Calu3 (cell line): ENCODE measurements around the gene CTSF. TPM values are rescaled to one million over a fixed set of nuclear protein-coding genes. Genes with fewer than 3 reads are reported as not detected.
"Not testable (repeated sequence)": the region's sequence is repeated elsewhere in the genome, so short reads cannot be mapped to it uniquely, and the experiment has no call there.

ENCODE experiments used
- BruUV-seq: library from RNA; stranded (reverse); fragments of 400-500 nt; replicated peaks from 2 replicates; lab custom pipeline; 2021; lab: Mats Ljungman, UMichigan
- CTCF ChIA-PET: fragments of 300-600 bp; sonication (Branson Sonifier 250); formaldehyde crosslinking; loops from one replicate; lab custom pipeline; 2022; ENCODE audit warnings: antibody characterized with exemption; lab: Charles Lee
- DNase-seq: peaks from one replicate; pipeline ENCODE4 v3.0.0; 2022
- H3K27ac Mint-ChIP-seq: one replicate; pipeline ENCODE4 v1.8.0; 2022; ENCODE audit warnings: mixed read lengths; ENCODE audit not compliant: unreplicated experiment
- H3K27me3 Mint-ChIP-seq: one replicate; pipeline ENCODE4 v1.8.0; 2022; ENCODE audit warnings: mixed read lengths; ENCODE audit not compliant: unreplicated experiment
- H3K36me3 Mint-ChIP-seq: one replicate; pipeline ENCODE4 v1.8.0; 2022; ENCODE audit warnings: mild to moderate bottlenecking, moderate library complexity, mixed read lengths; ENCODE audit not compliant: insufficient read depth, unreplicated experiment
- H3K4me1 Mint-ChIP-seq: one replicate; pipeline ENCODE4 v1.8.0; 2022; ENCODE audit warnings: mild to moderate bottlenecking, low read depth, mixed read lengths; ENCODE audit not compliant: unreplicated experiment
- H3K4me3 Mint-ChIP-seq: one replicate; pipeline ENCODE4 v1.8.0; 2022; ENCODE audit warnings: mild to moderate bottlenecking, low read depth, moderate library complexity, mixed read lengths; ENCODE audit not compliant: unreplicated experiment
- H3K9me3 Mint-ChIP-seq: one replicate; pipeline ENCODE4 v1.8.0; 2022; ENCODE audit warnings: low read depth, mixed read lengths; ENCODE audit not compliant: unreplicated experiment
- intact Hi-C: fragments of 100-400 bp; cut with micrococcal nuclease; formaldehyde crosslinking; loops from one replicate; pipeline ENCODE4 v1.10.0; 2022; ENCODE audit not compliant: unreplicated experiment
- total RNA-seq: library from RNA; stranded (reverse); gene quantifications from 2 replicates; pipeline ENCODE4 v1.2.3, GENCODE V29; 2022
- TF ChIP-seq, protein P1 (sequence below): fragments of 200-600 bp; IDR thresholded peaks from one replicate; pipeline ENCODE4 v1.8.0; 2022; ENCODE audit warnings: antibody characterized with exemption; ENCODE audit not compliant: unreplicated experiment

CTSF gene
- total RNA-seq, 1 experiment from 2014 or later: 1.7 TPM

- H3K9me3 Mint-ChIP-seq: peaks cover 7% of the 10 kb centered on the region
- H3K4me3 Mint-ChIP-seq: no peak overlapping the region
- peaks cover 3% of the 10 kb centered on the region for H3K36me3 Mint-ChIP-seq
- no TSS peak for BruUV-seq
- CTCF ChIA-PET: interaction anchor here (0.6 kb wide), 1 partner anchor 232 kb away, joined by 3 read pairs; no protein-coding TSS in a partner anchor
- H3K27ac Mint-ChIP-seq: no peak overlapping the region
- intact Hi-C loops: no loop called here
- H3K27me3 Mint-ChIP-seq: no peaks in the 10 kb centered on the region
- H3K4me1 Mint-ChIP-seq: no peaks in the 10 kb centered on the region
- no peak for DNase-seq
- TF ChIP-seq, protein P1, sequence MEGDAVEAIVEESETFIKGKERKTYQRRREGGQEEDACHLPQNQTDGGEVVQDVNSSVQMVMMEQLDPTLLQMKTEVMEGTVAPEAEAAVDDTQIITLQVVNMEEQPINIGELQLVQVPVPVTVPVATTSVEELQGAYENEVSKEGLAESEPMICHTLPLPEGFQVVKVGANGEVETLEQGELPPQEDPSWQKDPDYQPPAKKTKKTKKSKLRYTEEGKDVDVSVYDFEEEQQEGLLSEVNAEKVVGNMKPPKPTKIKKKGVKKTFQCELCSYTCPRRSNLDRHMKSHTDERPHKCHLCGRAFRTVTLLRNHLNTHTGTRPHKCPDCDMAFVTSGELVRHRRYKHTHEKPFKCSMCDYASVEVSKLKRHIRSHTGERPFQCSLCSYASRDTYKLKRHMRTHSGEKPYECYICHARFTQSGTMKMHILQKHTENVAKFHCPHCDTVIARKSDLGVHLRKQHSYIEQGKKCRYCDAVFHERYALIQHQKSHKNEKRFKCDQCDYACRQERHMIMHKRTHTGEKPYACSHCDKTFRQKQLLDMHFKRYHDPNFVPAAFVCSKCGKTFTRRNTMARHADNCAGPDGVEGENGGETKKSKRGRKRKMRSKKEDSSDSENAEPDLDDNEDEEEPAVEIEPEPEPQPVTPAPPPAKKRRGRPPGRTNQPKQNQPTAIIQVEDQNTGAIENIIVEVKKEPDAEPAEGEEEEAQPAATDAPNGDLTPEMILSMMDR: no peak
Measured at GRCh38 chr11:66586136-66586535, 17.7 kb upstream of the CTSF start.

DNA sequence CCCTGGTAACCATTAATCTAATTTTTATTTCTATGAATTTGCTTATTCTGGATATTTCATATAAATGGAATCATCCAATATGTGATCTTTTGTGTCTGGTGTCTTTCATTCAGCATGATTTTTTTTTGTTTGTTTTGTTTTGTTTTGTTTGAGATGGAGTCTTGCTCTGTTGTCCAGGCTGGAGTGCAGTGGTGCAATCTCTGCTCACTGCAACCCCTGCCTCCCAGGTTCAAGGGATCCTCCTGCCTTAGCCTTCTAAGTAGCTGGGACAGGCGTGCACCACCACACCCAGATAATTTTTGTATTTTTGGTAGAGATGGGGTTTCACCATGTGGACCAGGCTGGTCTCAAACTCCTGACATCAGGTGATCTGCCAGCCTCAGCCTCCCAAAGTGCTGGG is 17.0 kb upstream of the CTSF start:
- intact Hi-C loops, H3K9me3 Mint-ChIP-seq, H3K4me3 Mint-ChIP-seq, BruUV-seq, H3K4me1 Mint-ChIP-seq, CTCF ChIA-PET, H3K27ac Mint-ChIP-seq, H3K36me3 Mint-ChIP-seq, H3K27me3 Mint-ChIP-seq, DNase-seq: not testable (repeated sequence)

DNA sequence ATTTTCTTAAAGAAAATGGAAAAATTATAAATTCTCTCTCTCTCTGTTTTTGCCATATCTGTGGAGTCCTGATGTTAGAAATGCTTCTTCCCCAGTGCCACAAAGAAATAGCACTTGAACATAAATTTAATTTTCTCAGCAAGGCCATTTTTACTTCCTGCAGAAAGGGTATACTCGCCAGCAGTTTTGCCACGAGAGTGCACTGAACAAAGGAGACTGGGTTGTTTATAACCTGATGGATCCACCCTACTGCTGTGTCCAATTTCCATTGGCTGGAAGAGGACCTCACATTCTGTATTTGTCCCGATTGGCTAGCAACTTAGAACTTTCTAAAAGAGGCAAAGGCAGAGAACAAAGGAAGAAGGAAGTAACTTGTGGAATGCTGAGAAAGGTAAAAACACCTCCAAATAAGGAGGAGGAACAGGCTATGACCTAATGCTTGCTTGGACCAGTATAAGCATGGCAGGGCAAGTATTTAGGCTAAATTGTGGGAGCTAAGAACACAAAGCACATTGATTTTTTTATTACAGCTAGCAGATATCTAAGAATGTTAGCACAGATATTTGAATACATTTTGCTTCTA is 14.2 kb upstream of the CTSF start:
- intact Hi-C loops, H3K4me1 Mint-ChIP-seq, H3K36me3 Mint-ChIP-seq, H3K9me3 Mint-ChIP-seq, H3K27ac Mint-ChIP-seq, BruUV-seq, H3K4me3 Mint-ChIP-seq, DNase-seq: not testable (repeated sequence)
- CTCF ChIA-PET: interaction anchor here (0.7 kb wide), 1 partner anchor 11 kb away, joined by 5 read pairs; no protein-coding TSS in a partner anchor
- peaks cover 24% of the 10 kb centered on the region for H3K27me3 Mint-ChIP-seq

GRCh38 chr11:66581261-66581660 is 12.9 kb upstream of the CTSF start:
- peaks cover 7% of the 10 kb centered on the region for H3K9me3 Mint-ChIP-seq
- no TSS peak for BruUV-seq
- peaks cover 32% of the 10 kb centered on the region for H3K27me3 Mint-ChIP-seq
- H3K27ac Mint-ChIP-seq: no peak overlapping the region
- CTCF ChIA-PET: no interaction called here
- intact Hi-C loops: no loop called here
- no peaks in the 10 kb centered on the region for H3K36me3 Mint-ChIP-seq
- H3K4me3 Mint-ChIP-seq: no peak overlapping the region
- TF ChIP-seq, protein P1: no peak
- DNase-seq: no peak
- no peaks in the 10 kb centered on the region for H3K4me1 Mint-ChIP-seq

DNA sequence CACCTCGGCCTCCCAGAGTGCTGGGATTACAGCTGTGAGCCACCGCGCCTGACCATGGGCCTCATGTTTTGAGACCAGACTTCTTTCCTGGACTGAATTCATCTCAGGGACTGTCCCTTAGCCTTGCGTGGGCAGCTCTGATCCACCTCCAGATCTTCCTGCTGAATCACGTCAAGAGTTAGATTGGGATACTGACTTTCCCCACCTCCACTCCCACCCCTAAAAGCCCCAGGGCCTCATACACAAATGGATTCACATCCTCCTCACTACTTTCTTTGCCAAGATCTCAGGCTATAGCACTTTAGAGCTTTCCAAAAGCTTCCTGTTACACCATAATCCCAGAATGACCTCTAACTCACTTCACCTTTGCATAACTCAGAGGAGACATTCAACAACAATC is 12.4 kb upstream of the CTSF start:
- CTCF ChIA-PET: interaction anchor here (0.5 kb wide), 1 partner anchor 102 kb away, joined by 4 read pairs; no protein-coding TSS in a partner anchor
- no peak for DNase-seq
- peaks cover 7% of the 10 kb centered on the region for H3K9me3 Mint-ChIP-seq
- peaks cover 37% of the 10 kb centered on the region for H3K27me3 Mint-ChIP-seq
- H3K4me3 Mint-ChIP-seq: no peak overlapping the region
- intact Hi-C loops: no loop called here
- no peak overlapping the region for H3K27ac Mint-ChIP-seq
- TF ChIP-seq, protein P1: no peak
- no TSS peak for BruUV-seq
- H3K4me1 Mint-ChIP-seq: no peaks in the 10 kb centered on the region
- no peaks in the 10 kb centered on the region for H3K36me3 Mint-ChIP-seq
